H9 (cell line): Measurements from ENCODE around the gene IDH2. TPM values are rescaled to one million over a fixed set of nuclear protein-coding genes. Genes with fewer than 3 reads are reported as not detected.

ENCODE experiments used
- DNase-seq: peaks from one replicate; pipeline ENCODE4 v3.0.0-alpha.2; 2017
- H2AFZ ChIP-seq: one replicate; pipeline ENCODE4 v1.6.1; 2013; ENCODE audit warnings: mild to moderate bottlenecking, low read length, control low read depth, moderate library complexity
- H2AK5ac ChIP-seq: 2 replicates; pipeline ENCODE4 v1.6.1; 2013; ENCODE audit warnings: low read length, control low read depth, mixed read lengths; ENCODE audit not compliant: insufficient read length
- H2BK120ac ChIP-seq: one replicate; pipeline ENCODE4 v1.6.1; 2013; ENCODE audit warnings: low read depth, mild to moderate bottlenecking, low read length, control low read depth, inconsistent platforms; ENCODE audit not compliant: poor library complexity, severe bottlenecking
- H2BK12ac ChIP-seq: 2 replicates; pipeline ENCODE4 v1.6.1; 2013; ENCODE audit warnings: low read length, control low read depth, mixed read lengths, low read depth; ENCODE audit not compliant: insufficient read length
- H2BK15ac ChIP-seq: 2 replicates; pipeline ENCODE4 v1.6.1; 2013; ENCODE audit warnings: low read depth, low read length, control low read depth
- H2BK20ac ChIP-seq: one replicate; pipeline ENCODE4 v1.6.1; 2013; ENCODE audit warnings: low read depth, mild to moderate bottlenecking, low read length, control low read depth, inconsistent platforms; ENCODE audit not compliant: poor library complexity, severe bottlenecking
- H2BK5ac ChIP-seq: 2 replicates; pipeline ENCODE4 v1.6.1; 2013; ENCODE audit warnings: low read length, control low read depth, mixed read lengths; ENCODE audit not compliant: insufficient read length
- H3K14ac ChIP-seq: 2 replicates; pipeline ENCODE4 v1.6.1; 2013; ENCODE audit warnings: low read length, control low read depth; ENCODE audit not compliant: insufficient read depth
- H3K18ac ChIP-seq: 2 replicates; pipeline ENCODE4 v1.6.1; 2013; ENCODE audit warnings: low read depth, mild to moderate bottlenecking, mixed read lengths, low read length, control low read depth; ENCODE audit not compliant: insufficient read length
- H3K23ac ChIP-seq: 2 replicates; pipeline ENCODE4 v1.6.1; 2013; ENCODE audit warnings: low read length, control low read depth, mixed read lengths, low read depth; ENCODE audit not compliant: insufficient read length
- H3K23me2 ChIP-seq: 2 replicates; pipeline ENCODE4 v1.6.1; 2013; ENCODE audit warnings: low read depth, mild to moderate bottlenecking, mixed read lengths, low read length, control low read depth; ENCODE audit not compliant: insufficient read length, poor library complexity, severe bottlenecking
- H3K27ac ChIP-seq: 2 replicates; pipeline ENCODE4 v1.5.1; 2013; ENCODE audit warnings: low read length, control low read depth, mixed read lengths, low read depth; ENCODE audit not compliant: insufficient read length
- H3K27me3 ChIP-seq: 2 replicates; pipeline ENCODE4 v1.6.1; 2013; ENCODE audit warnings: low read length, control low read depth, inconsistent platforms; ENCODE audit not compliant: insufficient read depth
- H3K4ac ChIP-seq: 2 replicates; pipeline ENCODE4 v1.6.1; 2013; ENCODE audit warnings: low read depth, mild to moderate bottlenecking, control low read depth, inconsistent platforms, low read length, moderate library complexity
- H3K4me1 ChIP-seq: 2 replicates; pipeline ENCODE4 v1.6.1; 2013; ENCODE audit warnings: low read length, control low read depth, inconsistent platforms; ENCODE audit not compliant: insufficient read depth
- H3K4me2 ChIP-seq: 2 replicates; pipeline ENCODE4 v1.6.1; 2013; ENCODE audit warnings: low read length, control low read depth, mixed read lengths; ENCODE audit not compliant: insufficient read length, insufficient read depth
- H3K56ac ChIP-seq: 2 replicates; pipeline ENCODE4 v1.6.1; 2013; ENCODE audit warnings: low read depth, mild to moderate bottlenecking, mixed read lengths, low read length, control low read depth; ENCODE audit not compliant: insufficient read length
- H3K79me1 ChIP-seq: 2 replicates; pipeline ENCODE4 v1.6.1; 2013; ENCODE audit warnings: low read depth, mild to moderate bottlenecking, moderate library complexity, low read length, control low read depth, inconsistent platforms; ENCODE audit not compliant: insufficient read depth, poor library complexity, severe bottlenecking
- H3K79me2 ChIP-seq: 2 replicates; pipeline ENCODE4 v1.6.1; 2013; ENCODE audit warnings: low read length, control low read depth, inconsistent platforms; ENCODE audit not compliant: insufficient read depth
- H3K9ac ChIP-seq: 2 replicates; pipeline ENCODE4 v1.6.1; 2013; ENCODE audit warnings: low read length, control low read depth, mixed read lengths; ENCODE audit not compliant: insufficient read length; ENCODE audit errors: extremely low read depth
- H3K9me3 ChIP-seq: one replicate; pipeline ENCODE4 v1.6.1; 2013; ENCODE audit warnings: low read depth, low read length, inconsistent platforms; ENCODE audit not compliant: control insufficient read depth
- H3T11ph ChIP-seq: one replicate; pipeline ENCODE4 v1.6.1; 2013; ENCODE audit warnings: mild to moderate bottlenecking, low read length, control low read depth, inconsistent platforms
- H4K20me1 ChIP-seq: one replicate; pipeline ENCODE4 v1.6.1; 2013; ENCODE audit not compliant: control insufficient read depth, insufficient read length, insufficient read depth
- H4K5ac ChIP-seq: 2 replicates; pipeline ENCODE4 v1.6.1; 2013; ENCODE audit warnings: low read depth, mild to moderate bottlenecking, mixed read lengths, low read length, control low read depth; ENCODE audit not compliant: insufficient read length
- H4K8ac ChIP-seq: replicated peaks from 2 replicates; pipeline ENCODE4 v1.6.1; 2013; ENCODE audit warnings: low read length, control low read depth, mixed read lengths, low read depth; ENCODE audit not compliant: insufficient read length
- H4K91ac ChIP-seq: 2 replicates; pipeline ENCODE4 v1.6.1; 2013; ENCODE audit warnings: low read depth, mild to moderate bottlenecking, moderate library complexity, mixed read lengths, low read length, control low read depth; ENCODE audit not compliant: insufficient read length
- H3K27ac Mint-ChIP-seq, 3 experiments: 2 replicates in 2 of 3; 3 replicates in 1 of 3; pipeline ENCODE4 v1.8.0; 2020 to 2021; ENCODE audit warnings: mixed read lengths in 3 of 3, mild to moderate bottlenecking in 1 of 3, moderate library complexity in 1 of 3
- H3K27me3 Mint-ChIP-seq: 2 replicates; pipeline ENCODE4 v1.8.0; 2021; ENCODE audit warnings: low read depth, mild to moderate bottlenecking, moderate library complexity, mixed read lengths
- H3K36me3 Mint-ChIP-seq, 3 experiments: 2 replicates in 2 of 3; 3 replicates in 1 of 3; pipeline ENCODE4 v1.8.0; 2020 to 2021; ENCODE audit warnings: low read depth in 3 of 3, mixed read lengths in 3 of 3; ENCODE audit not compliant: insufficient read depth in 1 of 3
- H3K4me1 Mint-ChIP-seq, 2 experiments: 2 replicates each; pipeline ENCODE4 v1.8.0; 2020; ENCODE audit warnings: mixed read lengths in 2 of 2
- H3K4me3 Mint-ChIP-seq, 2 experiments: 2 replicates in 1 of 2; 3 replicates in 1 of 2; pipeline ENCODE4 v1.8.0; 2020 to 2021; ENCODE audit warnings: mild to moderate bottlenecking in 2 of 2, mixed read lengths in 2 of 2, moderate library complexity in 1 of 2
- H3K9me3 Mint-ChIP-seq, 2 experiments: 2 replicates in 1 of 2; 3 replicates in 1 of 2; pipeline ENCODE4 v1.8.0; 2020; ENCODE audit warnings: mild to moderate bottlenecking in 2 of 2, mixed read lengths in 2 of 2, moderate library complexity in 1 of 2
- CTCF ChIP-seq: fragments of 200-600 bp; sonication (generic); conservative IDR thresholded peaks from 3 replicates; pipeline ENCODE4 v1.8.0; 2021; ENCODE audit warnings: antibody characterized with exemption, mild to moderate bottlenecking
- WGBS: extraction: QIAGEN DNeasy Blood & Tissue Kit; methylation state at CpG from one replicate; pipeline ENCODE4 v1.1.7; 2013; ENCODE audit warnings: missing lambda C conversion rate, low lambda C conversion rate, mixed read lengths; ENCODE audit not compliant: insufficient read length; ENCODE audit errors: extremely low coverage; 5-methylcytosine and 5-hydroxymethylcytosine counted together
- total RNA-seq: library from RNA; stranded (reverse); gene quantifications from 2 replicates; pipeline ENCODE4 v1.2.1, GENCODE V29; 2021

The IDH2 gene
- total RNA-seq, 1 experiment from 2014 or later: 57.7 TPM

- Histone ChIP-seq H3K9me3 (no peaks in the 10 kb centered on the region), H3K14ac (no peak overlapping the region), H3K27me3 (no peaks in the 10 kb centered on the region), H2AFZ (no peak overlapping the region), H4K20me1 (no peaks in the 10 kb centered on the region), H3K9ac (no peak overlapping the region), H4K5ac (no peak overlapping the region), H3T11ph (no peak overlapping the region), H2AK5ac (no peak overlapping the region), H2BK12ac (no peak overlapping the region), H3K4me2 (no peak overlapping the region), H3K79me2 (no peaks in the 10 kb centered on the region), H3K23ac (no peak overlapping the region), H3K56ac (no peak overlapping the region), H4K8ac (no peak overlapping the region), H2BK15ac (no peak overlapping the region), H2BK5ac (no peak overlapping the region), H3K23me2 (no peaks in the 10 kb centered on the region), H4K91ac (no peak overlapping the region), H3K79me1 (no peaks in the 10 kb centered on the region), H3K4me1 (no peaks in the 10 kb centered on the region), H3K4ac (no peak overlapping the region), H2BK120ac (no peak overlapping the region), H3K27ac (no peak overlapping the region), H2BK20ac (no peak overlapping the region), H3K18ac (no peak overlapping the region)
- no peak for TF ChIP-seq CTCF
- peaks cover 25 to 32% of the 10 kb centered on the region in 2 experiments for H3K4me1 Mint-ChIP-seq
- no peak overlapping the region for H3K4me3 Mint-ChIP-seq
- no peak overlapping the region for H3K27ac Mint-ChIP-seq
- no peaks in the 10 kb centered on the region for H3K9me3 Mint-ChIP-seq
- DNase-seq: no peak
- no peaks in the 10 kb centered on the region for H3K36me3 Mint-ChIP-seq
- H3K27me3 Mint-ChIP-seq: no peaks in the 10 kb centered on the region
- no CpG with 5 or more reads among the region's 14 CpGs for WGBS
Observed at GRCh38 chr15:90044191-90044590, 58.1 kb downstream of the IDH2 start.
